Activated T-cell treated with anti-CD3 and anti-CD28 coated beads for 24 hours (primary cell): ENCODE data around the gene TMEM231.
"Not testable (repeated sequence)": the region's sequence is repeated elsewhere in the genome, so short reads cannot be mapped to it uniquely, and the experiment has no call there.

Experiments
- DNase-seq: peaks from one replicate; pipeline ENCODE4 v3.0.0-alpha.2; 2020; ENCODE audit warnings: low read depth

TMEM231 gene

GRCh38 chr16:75566758-75567255 lies 10.8 kb upstream of the TMEM231 start:
- no peak for DNase-seq

- peak; percentile 86 for DNase-seq
Measured at GRCh38 chr16:75566040-75566757, 10.1 kb upstream of the TMEM231 start, which contains the start of gene GABARAPL2. GABARAPL2 (plus strand) TSS chr16:75566379; CDS start chr16:75566487, 108 bp downstream.

- no peak for DNase-seq
Measured at GRCh38 chr16:75565640-75566039, 9.6 kb upstream of the TMEM231 start.

- no peak for DNase-seq
Measured at GRCh38 chr16:75559564-75560372, 3.7 kb upstream of the TMEM231 start.

GRCh38 chr16:75558846-75559401 lies 2.9 kb upstream of the TMEM231 start:
- no peak for DNase-seq

GRCh38 chr16:75556431-75556950 lies 439 bp upstream of the TMEM231 start:
- DNase-seq = no peak

- no peak for DNase-seq
Measured at GRCh38 chr16:75555213-75555706, 792 bp downstream of the TMEM231 start.

- DNase-seq = no peak
Measured at GRCh38 chr16:75552951-75553350, 3.1 kb downstream of the TMEM231 start.

- DNase-seq = no peak
Measured at GRCh38 chr16:75550211-75550662, 5.8 kb downstream of the TMEM231 start.

GRCh38 chr16:75548456-75548855 lies 7.6 kb downstream of the TMEM231 start:
- not testable (repeated sequence) for DNase-seq

- DNase-seq = no peak
Measured at GRCh38 chr16:75546293-75546692, 9.8 kb downstream of the TMEM231 start.

- not testable (repeated sequence) for DNase-seq
Measured at GRCh38 chr16:75545879-75546278, 10.2 kb downstream of the TMEM231 start.

GRCh38 chr16:75542462-75542861 lies 13.6 kb downstream of the TMEM231 start:
- not testable (repeated sequence) for DNase-seq

GRCh38 chr16:75541236-75541635 lies 14.8 kb downstream of the TMEM231 start:
- no peak for DNase-seq

GRCh38 chr16:75538882-75539565 lies 17.0 kb downstream of the TMEM231 start:
- DNase-seq = not testable (repeated sequence)

GRCh38 chr16:75537776-75538175 lies 18.3 kb downstream of the TMEM231 start:
- DNase-seq = no peak

GRCh38 chr16:75535901-75536300 lies 20.2 kb downstream of the TMEM231 start, which contains the start of gene CHST5:
CHST5 (minus strand) TSS chr16:75536108; CDS start chr16:75530384, 5,724 bp downstream.
- no peak for DNase-seq

- no peak for DNase-seq
Measured at GRCh38 chr16:75535211-75535843, 20.7 kb downstream of the TMEM231 start.

GRCh38 chr16:75534560-75535205 lies 21.4 kb downstream of the TMEM231 start:
- no peak for DNase-seq

GRCh38 chr16:75532791-75533190 lies 23.3 kb downstream of the TMEM231 start:
- DNase-seq = no peak
